SH-SY5Y (cell line): ENCODE results near the gene CNIH3.

Experiments used
- GATA2 ChIP-seq: IDR thresholded peaks from 2 replicates; pipeline ENCODE4 v1.6.1; 2011; ENCODE audit warnings: mild to moderate bottlenecking, low read depth, low read length
- GATA3 ChIP-seq: IDR thresholded peaks from 2 replicates; pipeline ENCODE4 v1.6.1; 2011; ENCODE audit warnings: low read depth, mild to moderate bottlenecking, low read length, moderate library complexity

DNA sequence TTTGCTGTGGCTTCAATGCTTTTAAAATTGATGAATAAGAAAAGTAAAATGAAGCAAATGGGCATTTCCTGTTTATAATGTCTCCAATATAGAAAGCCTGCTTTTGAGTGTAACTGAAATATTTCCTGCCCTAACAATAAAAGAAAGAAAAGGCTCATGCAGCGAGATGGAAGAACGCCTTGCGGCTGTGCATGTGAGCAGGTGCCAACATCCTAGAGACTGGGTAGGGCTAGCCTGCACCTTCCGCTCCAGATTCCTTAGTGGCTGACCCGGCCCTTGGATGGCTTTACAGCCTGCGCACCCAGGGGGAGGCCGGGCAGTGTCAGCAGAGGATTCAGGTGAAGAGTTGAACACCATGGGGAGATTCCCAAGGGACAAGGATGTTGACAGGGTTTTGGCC is 21.8 kb downstream of the CNIH3 start:
- TF ChIP-seq GATA2 (no peak), GATA3 (no peak)
